Effector CD4-positive, alpha-beta T cell (primary cell): ENCODE measurements around the gene RPL27A.

Experiments
- DNase-seq: peaks from one replicate; pipeline ENCODE4 v3.0.0-alpha.2; 2020

RPL27A gene

GRCh38 chr11:8701891-8702597 lies 19.5 kb downstream of the RPL27A start:
- no peak for DNase-seq

GRCh38 chr11:8702598-8702915 lies 20.0 kb downstream of the RPL27A start:
- DNase-seq: no peak

- no peak for DNase-seq
These were observed 21.5 kb downstream of the RPL27A start for GRCh38 chr11:8704136-8704535.

- DNase-seq: no peak
These were observed 22.6 kb downstream of the RPL27A start for GRCh38 chr11:8705146-8705545.

- no peak for DNase-seq
These were observed 24.3 kb downstream of the RPL27A start for GRCh38 chr11:8706673-8707432.

GRCh38 chr11:8707541-8708191 lies 25.1 kb downstream of the RPL27A start:
- DNase-seq: no peak

- no peak for DNase-seq
These were observed 26.5 kb downstream of the RPL27A start for GRCh38 chr11:8709002-8709672.

- DNase-seq: no peak
These were observed 27.2 kb downstream of the RPL27A start for GRCh38 chr11:8709777-8710176.

GRCh38 chr11:8711895-8712442 lies 29.4 kb downstream of the RPL27A start:
- no peak for DNase-seq

- DNase-seq: no peak
These were observed 29.9 kb downstream of the RPL27A start for GRCh38 chr11:8712506-8712905.

GRCh38 chr11:8713760-8714454 lies 31.3 kb downstream of the RPL27A start:
- no peak for DNase-seq

GRCh38 chr11:8714622-8715225 lies 32.1 kb downstream of the RPL27A start:
- no peak for DNase-seq

GRCh38 chr11:8715501-8715900 lies 32.9 kb downstream of the RPL27A start:
- no peak for DNase-seq

GRCh38 chr11:8717544-8717875 lies 34.9 kb downstream of the RPL27A start:
- no peak for DNase-seq

- DNase-seq: no peak
These were observed 35.5 kb downstream of the RPL27A start for GRCh38 chr11:8717876-8718753.

GRCh38 chr11:8719211-8719649 lies 36.6 kb downstream of the RPL27A start:
- DNase-seq: no peak

GRCh38 chr11:8719721-8720120 lies 37.1 kb downstream of the RPL27A start:
- no peak for DNase-seq

GRCh38 chr11:8720352-8720751 lies 37.8 kb downstream of the RPL27A start:
- no peak for DNase-seq

GRCh38 chr11:8720868-8721608 lies 38.4 kb downstream of the RPL27A start:
- DNase-seq: no peak
